Esophagus squamous epithelium (tissue), 4 donors: ENCODE measurements around the gene MAP4K1.

Experiments used
- POLR2A ChIP-seq, 4 donors: fragments of 450-650 bp; IDR thresholded peaks; one replicate each; pipeline ENCODE4 v1.6.1; 2017; ENCODE audit warnings: antibody characterized with exemption in 4 of 4, mild to moderate bottlenecking in 4 of 4, moderate library complexity in 3 of 4
- TF ChIP-seq, protein P1 (sequence below), 6 experiments: fragments of 450-650 bp in 4 of 6; fragments of 200-600 bp in 2 of 6; sonication (generic) in 2 of 6; IDR thresholded peaks; one replicate each; pipeline ENCODE4 v1.5.1; 2016 to 2019; ENCODE audit warnings: antibody characterized with exemption in 6 of 6, mild to moderate bottlenecking in 4 of 6, moderate library complexity in 4 of 6

DNA sequence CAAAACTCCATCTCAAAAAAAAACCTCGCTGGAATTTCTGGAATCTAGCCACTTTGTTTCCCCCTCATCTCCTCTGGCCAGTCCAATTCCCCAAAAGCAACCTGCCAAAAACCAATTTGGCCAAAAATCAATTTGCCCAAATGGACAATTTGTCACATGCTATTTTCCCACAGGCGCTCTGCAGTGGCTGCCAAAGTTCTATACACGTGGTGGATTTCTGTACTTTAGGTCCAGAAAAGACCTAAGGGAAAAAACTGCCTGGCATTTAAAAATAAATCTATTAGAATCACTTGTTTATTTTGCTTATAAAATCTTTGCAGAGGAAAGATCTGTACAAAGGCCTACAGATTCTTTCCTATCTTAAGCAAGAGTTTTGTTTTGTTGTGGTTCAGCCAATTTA lies 79.4 kb downstream of the MAP4K1 start:
- no peak for TF ChIP-seq POLR2A (IDR thresholded peaks at IDR 0.05)
- TF ChIP-seq, protein P1, sequence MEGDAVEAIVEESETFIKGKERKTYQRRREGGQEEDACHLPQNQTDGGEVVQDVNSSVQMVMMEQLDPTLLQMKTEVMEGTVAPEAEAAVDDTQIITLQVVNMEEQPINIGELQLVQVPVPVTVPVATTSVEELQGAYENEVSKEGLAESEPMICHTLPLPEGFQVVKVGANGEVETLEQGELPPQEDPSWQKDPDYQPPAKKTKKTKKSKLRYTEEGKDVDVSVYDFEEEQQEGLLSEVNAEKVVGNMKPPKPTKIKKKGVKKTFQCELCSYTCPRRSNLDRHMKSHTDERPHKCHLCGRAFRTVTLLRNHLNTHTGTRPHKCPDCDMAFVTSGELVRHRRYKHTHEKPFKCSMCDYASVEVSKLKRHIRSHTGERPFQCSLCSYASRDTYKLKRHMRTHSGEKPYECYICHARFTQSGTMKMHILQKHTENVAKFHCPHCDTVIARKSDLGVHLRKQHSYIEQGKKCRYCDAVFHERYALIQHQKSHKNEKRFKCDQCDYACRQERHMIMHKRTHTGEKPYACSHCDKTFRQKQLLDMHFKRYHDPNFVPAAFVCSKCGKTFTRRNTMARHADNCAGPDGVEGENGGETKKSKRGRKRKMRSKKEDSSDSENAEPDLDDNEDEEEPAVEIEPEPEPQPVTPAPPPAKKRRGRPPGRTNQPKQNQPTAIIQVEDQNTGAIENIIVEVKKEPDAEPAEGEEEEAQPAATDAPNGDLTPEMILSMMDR (IDR thresholded peaks at IDR 0.05), result no peak
